HepG2 (cell line): Measurements from ENCODE around the gene DMXL1. TPM values are rescaled to one million over a fixed set of nuclear protein-coding genes. Genes with fewer than 3 reads are reported as not detected.
A peak's percentile ranks its signal among the peaks of the same experiment; 100 is the strongest.

ENCODE experiments used
- ATF3 ChIP-seq: sonication (generic); formaldehyde crosslinking; IDR thresholded peaks from 2 replicates; pipeline ENCODE4 v1.4.0; 2020; ENCODE audit warnings: missing genetic modification reagents
- GABPA ChIP-seq, 2 experiments: IDR thresholded peaks; 2 replicates each; pipeline ENCODE4 v1.6.1; 2011 to 2016; ENCODE audit warnings: low read depth in 2 of 2, low read length in 1 of 2, missing biosample characterization in 1 of 2, missing genetic modification characterization in 1 of 2
- IKZF1 ChIP-seq: fragments of 450-650 bp; IDR thresholded peaks from 2 replicates; pipeline ENCODE4 v1.7.1; 2016
- KLF15 ChIP-seq: sonication (generic); formaldehyde crosslinking; IDR thresholded peaks from 2 replicates; pipeline ENCODE4 v1.8.1; 2023; ENCODE audit warnings: borderline replicate concordance, mild to moderate bottlenecking, inconsistent platforms, missing genetic modification reagents, mixed read lengths
- ZGPAT ChIP-seq: IDR thresholded peaks from 2 replicates; pipeline ENCODE4 v1.6.1; 2016; ENCODE audit warnings: mild to moderate bottlenecking
- ZNF746 ChIP-seq: sonication (generic); formaldehyde crosslinking; IDR thresholded peaks from 2 replicates; pipeline ENCODE4 v1.8.0; 2022; ENCODE audit warnings: mild to moderate bottlenecking, missing genetic modification reagents
- polyA plus RNA-seq, 8 experiments: library from polyadenylated mRNA; depleted of rRNA in 3 of 8; stranded (reverse) in 7 of 8; unstranded in 1 of 8; fragments of >200 nt; fragmentation: Illumina TruSeq in 4 of 8; extraction: Trizol in 4 of 8; gene quantifications; 2 replicates each; pipeline versions ENCODE4 v1.2.1 to v1.2.3, GENCODE V29; 2011 to 2016; ENCODE audit warnings: low read depth in 4 of 8, missing spikeins in 1 of 8, mixed read lengths in 1 of 8; ENCODE audit not compliant: insufficient read depth in 1 of 8
- total RNA-seq, 5 experiments: library from RNA; depleted of rRNA; stranded (reverse); fragments of >200 nt; fragmentation: Illumina TruSeq; extraction: Trizol; gene quantifications; 2 replicates each; pipeline ENCODE4 v1.2.3, GENCODE V29; 2016; ENCODE audit warnings: low read depth in 1 of 5
- TF ChIP-seq, protein P1 (sequence below): IDR thresholded peaks from 2 replicates; pipeline ENCODE4 v1.6.1; 2016; ENCODE audit warnings: missing compliant biosample characterization, missing genetic modification reagents, borderline replicate concordance
- TF ChIP-seq, protein P2 (sequence below): sonication (generic); formaldehyde crosslinking; IDR thresholded peaks from 2 replicates; pipeline ENCODE4 v1.4.0; 2020; ENCODE audit warnings: missing genetic modification reagents

DMXL1 gene
- total and polyA plus RNA-seq, 2 of the 13 experiments (the other 11 are each of a cell fraction or from before 2014, with no cell fraction given): 6.9 to 18.6 TPM

DNA sequence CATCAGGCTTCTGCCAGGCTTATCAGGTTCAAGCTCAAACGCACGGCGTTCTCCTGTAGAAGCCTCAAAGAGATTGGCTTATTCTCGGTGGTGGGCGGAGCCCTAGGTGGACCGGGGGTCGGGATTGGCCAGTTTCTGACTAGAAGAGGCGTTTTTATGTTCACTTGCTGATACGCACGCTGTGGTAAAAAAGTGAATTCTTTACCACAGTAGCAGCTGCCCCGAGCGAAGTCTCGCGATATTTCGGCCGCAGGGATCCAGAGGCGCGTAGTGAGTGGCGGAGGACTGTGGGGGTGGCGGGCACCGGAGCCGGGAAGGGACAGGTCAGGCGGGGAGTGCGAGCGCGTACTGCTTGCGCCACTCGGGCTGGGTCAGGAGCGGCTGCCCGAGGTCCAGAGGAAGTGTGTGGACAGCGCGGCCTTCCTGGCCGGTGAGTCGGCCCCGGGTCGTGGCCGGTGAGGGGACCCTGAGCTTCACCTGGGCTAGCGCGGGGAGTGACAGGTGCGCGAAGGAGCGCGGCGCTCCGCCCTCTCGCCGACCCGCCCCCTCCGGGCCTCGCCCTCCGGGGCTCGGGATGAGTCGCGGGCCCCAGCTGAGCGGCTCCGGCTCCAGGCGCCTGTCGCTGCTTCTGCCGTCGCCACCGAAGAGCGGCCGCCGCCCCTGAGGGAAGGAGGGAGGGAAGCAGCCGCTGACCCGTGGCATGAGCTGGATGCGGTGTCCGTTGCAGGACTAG lies at the start of gene DMXL1 (continued):
- TF ChIP-seq ATF3 (CRISPR knock-in tag): no peak
- no peak for TF ChIP-seq KLF15 (CRISPR knock-in tag)
- TF ChIP-seq ZNF746: peak; percentile 51; the same call in 1 of the 2 replicates
- TF ChIP-seq, protein P1, sequence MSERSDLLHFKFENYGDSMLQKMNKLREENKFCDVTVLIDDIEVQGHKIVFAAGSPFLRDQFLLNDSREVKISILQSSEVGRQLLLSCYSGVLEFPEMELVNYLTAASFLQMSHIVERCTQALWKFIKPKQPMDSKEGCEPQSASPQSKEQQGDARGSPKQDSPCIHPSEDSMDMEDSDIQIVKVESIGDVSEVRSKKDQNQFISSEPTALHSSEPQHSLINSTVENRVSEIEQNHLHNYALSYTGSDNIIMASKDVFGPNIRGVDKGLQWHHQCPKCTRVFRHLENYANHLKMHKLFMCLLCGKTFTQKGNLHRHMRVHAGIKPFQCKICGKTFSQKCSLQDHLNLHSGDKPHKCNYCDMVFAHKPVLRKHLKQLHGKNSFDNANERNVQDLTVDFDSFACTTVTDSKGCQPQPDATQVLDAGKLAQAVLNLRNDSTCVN (CRISPR knock-in tag): no peak
- TF ChIP-seq ZGPAT (CRISPR knock-in tag): peak; percentile 81; the same call in 1 of the 2 replicates
- TF ChIP-seq, protein P2, sequence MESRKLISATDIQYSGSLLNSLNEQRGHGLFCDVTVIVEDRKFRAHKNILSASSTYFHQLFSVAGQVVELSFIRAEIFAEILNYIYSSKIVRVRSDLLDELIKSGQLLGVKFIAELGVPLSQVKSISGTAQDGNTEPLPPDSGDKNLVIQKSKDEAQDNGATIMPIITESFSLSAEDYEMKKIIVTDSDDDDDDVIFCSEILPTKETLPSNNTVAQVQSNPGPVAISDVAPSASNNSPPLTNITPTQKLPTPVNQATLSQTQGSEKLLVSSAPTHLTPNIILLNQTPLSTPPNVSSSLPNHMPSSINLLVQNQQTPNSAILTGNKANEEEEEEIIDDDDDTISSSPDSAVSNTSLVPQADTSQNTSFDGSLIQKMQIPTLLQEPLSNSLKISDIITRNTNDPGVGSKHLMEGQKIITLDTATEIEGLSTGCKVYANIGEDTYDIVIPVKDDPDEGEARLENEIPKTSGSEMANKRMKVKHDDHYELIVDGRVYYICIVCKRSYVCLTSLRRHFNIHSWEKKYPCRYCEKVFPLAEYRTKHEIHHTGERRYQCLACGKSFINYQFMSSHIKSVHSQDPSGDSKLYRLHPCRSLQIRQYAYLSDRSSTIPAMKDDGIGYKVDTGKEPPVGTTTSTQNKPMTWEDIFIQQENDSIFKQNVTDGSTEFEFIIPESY: no peak
- TF ChIP-seq GABPA (IDR thresholded peaks at IDR 0.05; ENCODE audit: low read depth, low read length): no peak
- peak; percentile 3; the same call in 1 of the 2 replicates for TF ChIP-seq GABPA (CRISPR knock-in tag; IDR thresholded peaks at IDR 0.05; ENCODE audit: low read depth)
- no peak for TF ChIP-seq IKZF1
